ENCODE data around the gene HECA. TPM values are rescaled to one million over a fixed set of nuclear protein-coding genes. Genes with fewer than 3 reads are reported as not detected.

HECA gene
- polyA plus RNA-seq, 1 experiment, result 9.5 TPM

DNA sequence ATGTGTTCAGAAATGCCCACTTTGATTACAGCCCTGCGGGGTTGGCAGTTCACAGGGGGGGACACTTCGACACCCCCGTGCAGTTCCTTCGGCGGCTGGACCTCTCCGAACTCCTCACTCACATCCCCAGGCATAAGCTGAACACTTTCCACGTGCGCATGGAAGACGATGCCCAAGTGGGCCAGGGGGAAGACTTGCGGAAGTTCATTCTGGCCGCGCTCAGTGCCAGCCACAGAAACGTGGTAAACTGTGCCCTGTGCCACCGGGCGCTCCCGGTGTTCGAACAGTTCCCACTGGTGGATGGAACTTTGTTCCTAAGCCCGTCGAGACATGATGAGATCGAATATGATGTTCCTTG, 32.1 kb downstream of the HECA start:
- H3K36me3 ChIP-seq (ENCODE audit: control insufficient read depth, insufficient read depth, low read length), result peaks cover 10% of the 10 kb centered on the region
- TF ChIP-seq, protein P1, sequence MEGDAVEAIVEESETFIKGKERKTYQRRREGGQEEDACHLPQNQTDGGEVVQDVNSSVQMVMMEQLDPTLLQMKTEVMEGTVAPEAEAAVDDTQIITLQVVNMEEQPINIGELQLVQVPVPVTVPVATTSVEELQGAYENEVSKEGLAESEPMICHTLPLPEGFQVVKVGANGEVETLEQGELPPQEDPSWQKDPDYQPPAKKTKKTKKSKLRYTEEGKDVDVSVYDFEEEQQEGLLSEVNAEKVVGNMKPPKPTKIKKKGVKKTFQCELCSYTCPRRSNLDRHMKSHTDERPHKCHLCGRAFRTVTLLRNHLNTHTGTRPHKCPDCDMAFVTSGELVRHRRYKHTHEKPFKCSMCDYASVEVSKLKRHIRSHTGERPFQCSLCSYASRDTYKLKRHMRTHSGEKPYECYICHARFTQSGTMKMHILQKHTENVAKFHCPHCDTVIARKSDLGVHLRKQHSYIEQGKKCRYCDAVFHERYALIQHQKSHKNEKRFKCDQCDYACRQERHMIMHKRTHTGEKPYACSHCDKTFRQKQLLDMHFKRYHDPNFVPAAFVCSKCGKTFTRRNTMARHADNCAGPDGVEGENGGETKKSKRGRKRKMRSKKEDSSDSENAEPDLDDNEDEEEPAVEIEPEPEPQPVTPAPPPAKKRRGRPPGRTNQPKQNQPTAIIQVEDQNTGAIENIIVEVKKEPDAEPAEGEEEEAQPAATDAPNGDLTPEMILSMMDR (IDR thresholded peaks at IDR 0.05; ENCODE audit: insufficient read depth, low read depth, low read length), result no peak
- H3K4me3 ChIP-seq (ENCODE audit: low read depth, low read length), result no peak overlapping the region
- ChIA-PET POLR2A (no interaction called here), CTCF (interaction anchor here (1.5 kb wide), 1 partner anchor 13 kb away, joined by 3 read pairs; no protein-coding TSS in a partner anchor)
- no peak for DNase-seq (ENCODE audit: low read depth)
- no peaks in the 10 kb centered on the region for H3K27me3 ChIP-seq (ENCODE audit: control insufficient read depth, insufficient read depth, low read length)

DNA sequence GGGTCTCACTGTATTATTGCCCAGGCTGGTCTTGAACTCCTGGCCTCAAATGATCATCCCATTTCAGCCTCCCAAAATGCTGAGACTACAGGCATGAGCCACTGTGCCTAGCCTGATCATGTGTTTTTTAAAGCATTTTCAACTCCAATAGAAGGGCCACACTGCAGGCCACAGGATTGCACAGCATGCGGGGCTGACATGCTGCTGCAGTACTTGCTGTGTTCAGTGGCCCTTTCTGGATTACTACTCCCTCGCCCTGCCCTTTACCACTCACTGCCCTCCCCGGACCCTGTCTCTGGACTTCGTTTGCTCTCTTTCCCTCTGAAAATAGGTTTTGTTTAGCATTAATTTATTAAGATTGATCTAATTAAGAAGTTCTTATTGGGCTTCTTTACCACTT, 37.3 kb downstream of the HECA start:
- TF ChIP-seq, protein P1 (IDR thresholded peaks at IDR 0.05; ENCODE audit: insufficient read depth, low read depth, low read length), result no peak
- no peak for DNase-seq (ENCODE audit: low read depth)
- H3K27me3 ChIP-seq (ENCODE audit: control insufficient read depth, insufficient read depth, low read length), result no peaks in the 10 kb centered on the region
- H3K4me3 ChIP-seq (ENCODE audit: low read depth, low read length), result no peak overlapping the region
- H3K36me3 ChIP-seq (ENCODE audit: control insufficient read depth, insufficient read depth, low read length), result peaks cover 5% of the 10 kb centered on the region
- POLR2A ChIA-PET, result no interaction called here
- CTCF ChIA-PET, result no interaction called here

DNA sequence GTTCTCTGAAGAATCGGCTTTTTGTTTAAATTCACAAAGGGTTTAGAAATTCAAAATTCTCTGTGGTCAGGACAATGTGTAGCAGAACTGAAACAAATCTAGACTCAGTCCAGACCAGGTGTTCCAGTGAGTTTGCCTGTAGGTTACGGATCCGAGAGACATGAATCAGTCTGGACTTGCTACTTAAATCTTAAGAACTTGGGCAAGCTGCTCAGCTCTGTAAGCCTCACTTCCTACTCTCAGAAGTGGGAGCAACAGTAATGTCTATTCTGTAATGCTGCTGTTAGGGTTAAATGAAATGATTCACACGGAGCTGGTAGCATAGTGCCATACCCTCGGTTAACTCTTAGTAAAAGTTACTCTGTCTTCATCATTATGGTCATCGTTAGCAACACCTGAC, 37.7 kb downstream of the HECA start:
- Histone ChIP-seq H3K36me3 (ENCODE audit: control insufficient read depth, insufficient read depth, low read length) (peaks cover 5% of the 10 kb centered on the region), H3K4me3 (ENCODE audit: low read depth, low read length) (no peak overlapping the region), H3K27me3 (ENCODE audit: control insufficient read depth, insufficient read depth, low read length) (no peaks in the 10 kb centered on the region)
- CTCF ChIA-PET, result interaction anchor here (0.6 kb wide), 1 partner anchor 13 kb away, joined by 3 read pairs; no protein-coding TSS in a partner anchor
- no peak for DNase-seq (ENCODE audit: low read depth)
- POLR2A ChIA-PET, result no interaction called here
- TF ChIP-seq, protein P1 (IDR thresholded peaks at IDR 0.05; ENCODE audit: insufficient read depth, low read depth, low read length), result no peak

DNA sequence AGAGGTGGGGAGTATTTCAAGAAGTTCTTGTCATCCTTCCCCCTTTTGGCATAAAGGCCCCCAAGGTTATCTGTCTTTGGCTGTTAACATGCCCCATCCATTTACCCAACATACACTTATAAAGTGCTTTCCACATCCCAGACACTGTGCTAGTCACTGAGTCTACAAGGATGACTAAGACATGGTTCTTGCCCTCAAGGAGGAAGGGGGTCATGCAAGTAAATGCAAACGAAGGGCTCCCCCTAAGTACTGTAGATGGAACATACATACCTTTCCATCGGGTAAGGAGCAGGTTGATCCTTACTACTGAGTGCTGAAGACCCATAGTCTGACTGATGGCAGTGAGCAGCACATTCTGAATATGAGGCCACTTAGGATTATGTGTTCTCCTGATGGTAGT, 38.3 kb downstream of the HECA start:
- Histone ChIP-seq H3K27me3 (ENCODE audit: control insufficient read depth, insufficient read depth, low read length) (no peaks in the 10 kb centered on the region), H3K36me3 (ENCODE audit: control insufficient read depth, insufficient read depth, low read length) (peaks cover 5% of the 10 kb centered on the region), H3K4me3 (ENCODE audit: low read depth, low read length) (no peak overlapping the region)
- POLR2A ChIA-PET, result no interaction called here
- TF ChIP-seq, protein P1 (IDR thresholded peaks at IDR 0.05; ENCODE audit: insufficient read depth, low read depth, low read length), result no peak
- no peak for DNase-seq (ENCODE audit: low read depth)
- CTCF ChIA-PET, result interaction anchor here (0.6 kb wide), 1 partner anchor 14 kb away, joined by 3 read pairs; no protein-coding TSS in a partner anchor

DNA sequence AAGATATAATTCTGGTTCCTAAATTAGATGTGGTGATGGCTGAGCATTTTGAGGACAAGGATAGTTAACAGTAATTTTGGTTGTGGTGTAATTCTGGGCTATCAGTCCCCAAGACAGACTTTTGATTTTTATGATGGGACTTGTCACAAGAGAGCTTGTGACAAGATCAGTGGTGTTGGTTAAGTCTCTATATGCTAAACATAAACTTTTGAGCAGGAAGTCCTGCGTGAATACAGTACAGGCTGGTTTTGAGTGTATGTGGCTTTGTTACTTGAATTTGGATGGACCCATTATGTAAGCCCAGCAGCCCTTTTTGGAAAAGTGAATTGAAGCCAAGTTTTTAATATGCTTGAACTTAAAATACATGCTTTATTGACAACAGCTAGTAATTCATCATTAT, 38.9 kb downstream of the HECA start:
- POLR2A ChIA-PET, result no interaction called here
- H3K4me3 ChIP-seq (ENCODE audit: low read depth, low read length), result no peak overlapping the region
- no peak for DNase-seq (ENCODE audit: low read depth)
- peaks cover 5% of the 10 kb centered on the region for H3K36me3 ChIP-seq (ENCODE audit: control insufficient read depth, insufficient read depth, low read length)
- H3K27me3 ChIP-seq (ENCODE audit: control insufficient read depth, insufficient read depth, low read length), result no peaks in the 10 kb centered on the region
- TF ChIP-seq, protein P1 (IDR thresholded peaks at IDR 0.05; ENCODE audit: insufficient read depth, low read depth, low read length), result no peak
- CTCF ChIA-PET, result no interaction called here

Data from BJ (cell line).